GM21447 (cell line): ENCODE data around the gene TAF13.
A peak's percentile ranks its signal among the peaks of the same experiment; 100 is the strongest.
"Not testable (repeated sequence)": the region's sequence is repeated elsewhere in the genome, so short reads cannot be mapped to it uniquely, and the experiment has no call there.

Source experiments
- ATAC-seq: cut with Tn5 transposase; IDR thresholded peaks from one replicate; pipeline ENCODE4 v1.9.1; 2021; ENCODE audit not compliant: unreplicated experiment

TAF13 gene

DNA sequence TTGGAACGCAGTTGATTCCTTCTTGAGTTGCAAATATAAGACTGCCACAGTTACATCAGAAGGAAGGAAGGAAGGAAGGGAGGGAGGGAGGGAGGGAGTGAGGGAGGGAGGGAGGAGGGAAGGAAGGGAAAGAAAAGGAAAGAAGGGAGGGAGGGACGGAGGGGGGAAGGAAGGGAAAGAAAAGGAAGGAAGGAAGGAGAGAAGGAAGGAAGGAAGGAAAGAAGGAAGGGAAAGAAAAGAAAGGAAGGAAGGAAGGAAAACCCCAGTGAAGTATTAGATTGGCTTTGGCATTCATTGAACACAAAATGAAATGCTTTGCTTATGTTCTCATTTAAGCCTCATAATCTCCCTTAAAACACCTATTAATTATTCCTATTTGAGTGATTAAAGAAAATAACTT, 27.5 kb downstream of the TAF13 start:
- ATAC-seq = no peak

DNA sequence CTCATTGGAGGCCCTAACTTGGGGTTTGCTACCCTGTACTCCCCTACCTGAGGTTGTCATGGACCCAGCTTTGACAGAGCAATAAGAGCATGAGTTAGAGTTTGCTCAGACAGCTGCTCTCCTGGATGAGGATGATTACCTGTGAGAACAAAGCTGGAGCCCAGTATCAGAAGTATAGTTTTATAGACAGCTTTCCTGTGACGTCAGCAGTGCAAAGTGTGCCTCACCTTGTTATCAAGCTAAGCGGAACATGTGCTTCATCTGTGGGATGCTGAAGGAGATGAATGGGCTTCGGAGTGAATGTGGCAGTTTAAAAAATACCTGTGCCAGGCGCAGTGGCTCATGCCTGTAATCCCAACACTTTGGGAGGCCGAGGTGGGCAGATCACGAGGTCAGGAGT, 28.5 kb downstream of the TAF13 start:
- no peak for ATAC-seq

GRCh38 chr1:109046671-109047070, 29.1 kb downstream of the TAF13 start:
- ATAC-seq = no peak

DNA sequence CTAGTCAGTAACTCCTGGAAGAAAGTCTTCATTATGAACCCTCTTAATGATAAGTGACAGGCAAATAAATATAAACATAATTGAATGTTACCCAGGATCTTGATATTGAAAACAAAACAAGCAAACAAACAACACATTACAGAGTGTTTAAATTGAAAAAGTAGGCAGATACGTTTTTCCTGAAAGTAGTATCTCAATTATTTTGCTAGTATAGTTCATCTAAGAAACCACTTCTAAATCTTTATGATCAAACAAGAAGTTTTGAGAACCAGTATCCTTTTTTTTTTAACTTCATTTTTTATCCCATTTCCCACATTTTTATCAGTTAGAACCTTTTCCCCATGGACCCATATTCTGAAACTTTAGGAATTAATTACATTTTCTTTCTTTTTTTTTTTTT, 30.2 kb downstream of the TAF13 start:
- ATAC-seq = no peak

- peak; percentile 93 for ATAC-seq
Measured at GRCh38 chr1:109041621-109042468, 34.0 kb downstream of the TAF13 start, which contains the start of gene WDR47. Gene WDR47, minus strand, starts transcription at chr1:109042102. Its CDS starts 18,590 bp downstream, at chr1:109023512.

DNA sequence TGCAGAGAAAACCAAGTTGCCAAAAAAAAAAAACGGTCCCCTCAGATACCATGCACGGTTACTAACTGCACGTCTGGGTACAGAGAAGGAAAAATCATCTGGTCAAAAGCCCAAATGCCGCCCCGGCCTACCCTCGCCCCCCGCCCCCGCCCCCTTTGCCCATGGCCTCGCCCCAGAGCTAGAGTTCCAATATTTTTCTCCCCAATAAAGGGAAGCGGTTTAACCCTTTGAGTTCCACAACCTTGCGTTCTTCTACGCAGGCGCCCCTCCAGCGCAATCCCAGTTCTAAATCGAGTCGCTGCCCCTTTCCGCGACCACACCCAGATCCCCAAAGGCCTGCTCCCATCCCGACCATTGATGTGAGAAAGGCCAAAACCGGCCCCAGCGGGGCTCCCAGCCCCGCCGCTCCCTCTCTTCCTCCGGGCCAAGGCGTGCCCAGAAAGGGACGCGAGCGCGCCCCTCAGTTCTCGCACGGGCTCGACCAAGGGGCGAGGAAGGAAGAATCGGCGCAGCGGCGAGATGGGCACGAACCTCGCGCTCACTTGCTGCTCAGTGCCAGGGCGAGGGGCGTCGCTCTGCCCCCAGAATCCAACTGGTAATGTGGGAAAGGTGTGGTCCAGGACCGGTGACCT, 34.7 kb downstream of the TAF13 start:
- peak; percentile 31 for ATAC-seq

GRCh38 chr1:109040627-109040988, 35.2 kb downstream of the TAF13 start:
- no peak for ATAC-seq

DNA sequence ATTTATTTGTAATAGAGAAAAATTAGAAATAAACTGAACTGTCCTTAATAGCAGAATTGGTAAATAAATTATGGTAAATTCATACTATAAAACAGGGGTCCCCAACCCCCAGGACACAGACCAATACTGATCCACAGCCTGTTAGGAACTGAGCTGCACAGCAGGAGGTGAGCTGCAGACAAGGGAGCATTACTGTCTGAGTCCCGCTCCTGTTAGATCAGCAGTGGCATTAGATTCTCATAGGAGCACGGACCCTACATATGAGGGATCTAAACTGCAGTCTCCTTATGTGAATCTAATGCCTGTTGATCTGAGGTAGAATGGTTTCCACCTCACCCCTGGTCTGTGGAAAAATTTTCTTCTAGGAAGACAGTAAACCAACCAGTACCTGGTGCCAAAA, 41.4 kb downstream of the TAF13 start:
- no peak for ATAC-seq

DNA sequence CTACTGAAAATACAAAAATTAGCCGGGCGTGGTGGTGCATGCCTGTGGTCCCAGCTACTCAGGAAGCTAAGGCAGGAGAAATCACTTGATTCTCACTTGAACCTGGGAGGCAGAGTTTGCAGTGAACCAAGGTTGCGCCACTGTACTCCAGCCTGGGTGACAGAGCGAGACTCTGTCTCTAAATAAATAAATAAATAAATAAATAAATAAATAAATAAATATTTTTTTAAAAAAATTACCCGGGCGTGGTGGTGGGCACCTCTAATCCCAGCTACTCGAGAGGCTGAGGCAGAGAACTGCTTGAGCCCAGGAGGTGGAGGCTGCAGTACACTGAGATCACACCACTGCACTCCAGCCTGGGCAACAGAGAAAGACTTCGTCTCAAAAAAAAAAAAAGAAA, 46.3 kb downstream of the TAF13 start:
- ATAC-seq = not testable (repeated sequence)

- ATAC-seq = no peak
Measured at GRCh38 chr1:109027841-109028240, 48.0 kb downstream of the TAF13 start.

DNA sequence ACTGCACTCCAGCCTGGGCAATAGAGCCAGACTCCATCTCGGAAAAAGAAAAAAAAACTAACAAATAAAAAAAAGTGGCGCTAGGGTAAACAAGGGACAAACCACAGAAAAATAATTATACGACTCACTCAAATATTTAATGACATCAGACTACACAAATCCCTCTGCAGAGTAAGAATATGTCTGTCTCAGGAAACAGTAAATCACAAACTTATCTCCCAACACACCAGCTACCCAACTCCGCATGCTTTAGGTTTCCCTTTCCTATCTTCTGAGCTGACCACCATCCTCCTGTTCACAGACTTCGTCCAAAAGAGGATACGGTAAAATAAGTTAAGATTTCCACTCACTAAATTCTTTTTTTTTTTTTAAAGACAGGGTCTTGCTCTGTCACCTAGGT, 50.1 kb downstream of the TAF13 start:
- no peak for ATAC-seq

DNA sequence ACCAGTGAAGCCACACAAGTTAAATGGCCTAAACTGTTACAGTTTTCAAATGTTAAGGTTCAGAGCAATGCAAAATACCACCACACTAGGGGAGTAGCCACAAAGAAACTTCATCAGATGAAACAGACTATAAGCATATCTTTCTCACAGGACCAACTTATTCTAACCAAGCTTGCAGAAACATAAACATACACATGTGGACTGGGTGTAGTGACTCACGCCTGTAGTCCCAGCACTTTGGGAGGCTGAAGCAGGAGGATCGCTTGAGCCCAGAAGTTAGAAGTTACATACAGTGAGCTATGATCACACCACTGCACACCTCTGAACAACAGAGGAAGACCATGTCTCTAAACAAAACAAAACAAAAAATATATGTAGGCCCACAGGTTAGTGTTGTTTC, 51.2 kb downstream of the TAF13 start:
- ATAC-seq = no peak

DNA sequence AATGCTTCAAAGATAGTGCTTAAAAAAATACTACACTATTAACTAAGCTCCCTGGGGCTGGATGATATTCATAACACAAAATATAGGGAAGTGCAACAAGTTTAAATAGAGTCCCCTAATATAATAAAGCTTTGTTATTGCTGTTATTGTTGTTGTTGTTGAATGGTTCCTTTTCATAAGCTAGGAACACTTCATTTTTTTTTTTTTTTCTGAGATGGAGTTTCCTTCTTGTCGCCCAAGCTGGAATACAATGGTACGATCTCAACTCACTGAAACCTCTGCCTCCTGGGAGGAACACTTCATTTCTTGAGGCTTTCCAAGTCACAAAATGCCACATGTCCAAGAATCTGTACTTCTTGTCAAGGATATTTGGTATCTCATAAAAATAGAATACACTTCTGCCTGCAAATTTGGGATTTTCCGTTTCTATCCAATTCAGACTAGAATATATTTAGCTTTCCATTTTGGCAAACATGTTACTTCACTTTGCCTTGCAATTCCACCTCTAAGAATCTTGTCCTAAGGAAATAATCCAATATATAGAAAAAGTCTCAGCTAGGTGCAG, 55.0 kb downstream of the TAF13 start:
- no peak for ATAC-seq

DNA sequence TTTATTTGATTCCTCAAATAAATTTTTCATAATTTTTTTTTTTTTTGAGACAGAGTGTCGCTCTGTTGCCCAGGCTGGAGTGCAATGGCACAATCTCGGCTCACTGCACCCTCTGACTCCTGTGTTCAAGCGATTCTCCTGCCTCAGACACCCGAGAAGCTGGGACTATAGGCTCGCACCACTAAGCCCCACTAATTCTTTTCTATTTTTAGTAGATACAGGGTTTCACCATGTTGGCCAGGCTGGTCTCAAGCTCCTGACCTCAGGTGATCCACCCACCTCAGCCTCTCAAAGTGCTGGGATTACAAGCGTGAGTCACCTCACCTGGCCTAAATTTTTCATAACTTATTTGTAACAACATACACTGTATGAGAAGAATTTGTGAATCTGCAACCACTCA, 58.1 kb downstream of the TAF13 start:
- ATAC-seq = not testable (repeated sequence)

DNA sequence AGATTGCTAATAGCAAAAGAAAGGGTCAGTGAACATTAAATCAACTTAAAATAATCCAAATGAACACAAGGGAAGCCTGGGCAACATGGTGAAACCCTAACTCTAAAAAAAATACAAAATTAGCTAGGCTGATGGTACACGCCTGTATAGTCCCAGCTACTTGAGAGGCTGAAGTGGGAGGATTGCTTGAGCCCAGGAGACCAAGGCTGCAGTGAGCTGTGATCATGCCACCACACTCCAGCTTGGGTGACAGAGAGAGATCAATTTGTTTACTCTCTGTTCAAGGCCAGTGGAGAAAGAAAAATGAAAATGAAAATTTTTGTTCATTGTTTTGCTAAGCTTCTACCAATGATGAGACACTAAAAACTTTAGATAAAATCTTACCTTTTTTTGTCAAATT, 58.7 kb downstream of the TAF13 start:
- ATAC-seq = no peak
